Measurements from ENCODE around the gene GPD2. TPM values are rescaled to one million over a fixed set of nuclear protein-coding genes. Genes with fewer than 3 reads are reported as not detected.

Gene GPD2
- polyA plus RNA-seq, 1 donor from 2014 or later, result 3.5 TPM

DNA sequence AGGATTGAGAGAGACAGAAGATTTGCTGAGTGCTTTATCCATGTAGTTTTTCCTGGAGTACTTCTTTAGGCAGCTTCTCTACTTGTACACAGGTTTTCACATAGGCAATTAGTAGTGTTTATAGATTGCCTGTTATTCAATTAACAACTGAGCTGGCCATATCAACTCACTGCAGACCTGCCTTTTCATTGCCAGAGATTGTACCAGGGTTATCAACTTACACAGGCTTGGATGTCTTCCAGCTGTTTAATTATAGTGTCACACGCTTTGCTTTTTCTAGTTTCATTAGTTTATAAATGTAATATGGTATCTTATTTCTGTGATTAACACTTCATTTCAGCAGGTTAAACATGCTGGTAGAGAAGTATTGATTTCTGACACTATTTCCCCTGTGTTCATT, 125.9 kb downstream of the GPD2 start:
- no peaks in the 10 kb centered on the region for H3K27me3 ChIP-seq (ENCODE audit: insufficient read depth, low read depth, low read length)
- H3K9me3 ChIP-seq (ENCODE audit: low read length), result no peaks in the 10 kb centered on the region
- no peak overlapping the region for H3K4me3 ChIP-seq (ENCODE audit: low read length)
- no peaks in the 10 kb centered on the region for H3K79me2 ChIP-seq (replicated peaks; ENCODE audit: insufficient read depth, low read length)
- no peak overlapping the region for H2AFZ ChIP-seq (ENCODE audit: low read depth, low read length)
- H3K4me2 ChIP-seq (ENCODE audit: low read length), result no peak overlapping the region
- no peaks in the 10 kb centered on the region for H3F3A ChIP-seq (ENCODE audit: insufficient read depth, low read length, poor library complexity, severe bottlenecking)
- H3K9ac ChIP-seq (ENCODE audit: low read length), result no peak overlapping the region
- no peaks in the 10 kb centered on the region for H4K20me1 ChIP-seq (ENCODE audit: insufficient read depth)
- no peaks in the 10 kb centered on the region for H3K36me3 ChIP-seq (ENCODE audit: insufficient read depth, low read length)
- no peak overlapping the region for H3K27ac ChIP-seq (ENCODE audit: low read length)
- TF ChIP-seq RAD21 (conservative IDR thresholded peaks at IDR 0.05) (no peak), EP300 (conservative IDR thresholded peaks at IDR 0.05; ENCODE audit: poor library complexity, severe bottlenecking) (no peak), SMC3 (conservative IDR thresholded peaks at IDR 0.05; ENCODE audit: poor library complexity) (no peak), TAF1 (IDR thresholded peaks at IDR 0.05; ENCODE audit: low read depth) (no peak), POLR2AphosphoS5 (IDR thresholded peaks at IDR 0.05) (no peak)
- H3K9me2 ChIP-seq (ENCODE audit: insufficient read depth, low read length), result no peaks in the 10 kb centered on the region

DNA sequence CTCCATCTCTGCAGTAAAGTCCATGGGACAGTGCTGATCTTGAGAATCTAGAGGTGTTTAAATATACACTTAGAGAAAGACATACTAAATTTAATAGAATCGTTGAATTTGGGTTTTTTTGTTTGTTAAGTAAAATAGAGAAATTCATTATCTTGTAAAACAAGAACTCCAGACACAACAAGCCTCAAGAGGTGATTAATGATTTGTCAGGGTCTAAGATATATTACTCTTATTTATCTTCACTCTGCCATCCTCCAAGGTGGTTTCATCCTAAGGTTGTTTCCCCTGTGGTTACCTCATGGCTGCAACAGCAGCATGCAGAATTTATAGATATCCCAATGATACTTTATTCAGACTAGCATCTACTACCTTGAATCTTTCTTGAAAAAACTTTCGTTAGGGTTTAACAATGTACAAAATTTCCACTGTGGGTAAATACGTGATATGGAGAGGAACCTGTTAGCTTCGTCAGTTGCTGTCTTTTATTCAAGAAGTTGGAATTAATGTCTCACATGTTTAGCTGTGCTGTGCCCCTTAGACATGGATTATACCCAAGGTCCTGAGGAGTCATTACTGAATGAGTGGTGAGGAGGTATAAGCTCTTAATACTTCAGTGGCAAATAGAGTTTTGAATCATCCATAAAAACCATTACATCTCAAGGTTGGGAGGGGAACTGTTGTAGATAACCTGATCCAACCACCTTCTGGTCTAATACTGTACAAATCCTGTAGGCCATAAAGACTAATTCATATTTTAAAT, 128.0 kb downstream of the GPD2 start:
- H3K9ac ChIP-seq (ENCODE audit: low read length), result no peak overlapping the region
- no peaks in the 10 kb centered on the region for H3K27me3 ChIP-seq (ENCODE audit: insufficient read depth, low read depth, low read length)
- no peak for TF ChIP-seq RAD21 (conservative IDR thresholded peaks at IDR 0.05)
- no peak for TF ChIP-seq EZH2 (IDR thresholded peaks at IDR 0.05; ENCODE audit: borderline replicate concordance, insufficient read depth, low read length, poor library complexity, severe bottlenecking)
- H3K9me2 ChIP-seq (ENCODE audit: insufficient read depth, low read length), result no peaks in the 10 kb centered on the region
- H3K4me2 ChIP-seq (ENCODE audit: low read length), result no peak overlapping the region
- H3F3A ChIP-seq (ENCODE audit: insufficient read depth, low read length, poor library complexity, severe bottlenecking), result no peaks in the 10 kb centered on the region
- no peaks in the 10 kb centered on the region for H4K20me1 ChIP-seq (ENCODE audit: insufficient read depth)
- H3K79me2 ChIP-seq (replicated peaks; ENCODE audit: insufficient read depth, low read length), result no peaks in the 10 kb centered on the region
- no peak overlapping the region for H2AFZ ChIP-seq (ENCODE audit: low read depth, low read length)
- H3K9me3 ChIP-seq (ENCODE audit: low read length), result no peaks in the 10 kb centered on the region
- no peak overlapping the region for H3K4me3 ChIP-seq (ENCODE audit: low read length)
- H3K36me3 ChIP-seq (ENCODE audit: insufficient read depth, low read length), result no peaks in the 10 kb centered on the region
- H3K27ac ChIP-seq (ENCODE audit: low read length), result no peak overlapping the region

DNA sequence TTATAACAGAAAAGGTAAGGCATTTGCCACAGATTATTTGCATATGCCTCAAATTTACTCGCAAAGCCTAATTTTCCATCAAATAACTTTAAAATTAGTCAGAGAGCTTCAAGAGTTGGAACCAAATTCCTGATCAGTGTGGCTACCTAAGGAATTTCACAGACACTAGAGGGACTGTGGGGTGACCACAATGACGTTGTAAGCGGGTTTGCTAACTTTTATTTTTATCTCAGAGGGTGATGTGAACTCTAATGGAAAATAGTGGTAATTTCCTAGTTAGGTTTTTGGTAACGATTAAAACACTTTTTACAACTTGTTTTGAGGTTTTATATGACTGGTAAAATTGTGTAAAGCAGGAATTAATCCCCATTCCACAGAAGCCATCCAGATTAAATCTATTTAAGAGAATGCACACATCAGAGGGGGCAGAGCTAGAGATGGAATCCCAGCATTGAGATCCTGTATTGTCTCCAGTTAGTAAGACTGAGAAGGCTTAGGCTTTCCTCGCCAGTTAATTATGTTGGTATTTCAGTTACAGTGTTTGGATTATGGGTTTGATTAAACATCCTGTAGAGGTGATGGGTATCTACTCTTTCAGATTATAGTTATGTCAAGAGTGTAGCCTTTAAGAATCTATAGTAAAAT, 129.0 kb downstream of the GPD2 start:
- Histone ChIP-seq H3K9ac (ENCODE audit: low read length) (no peak overlapping the region), H3F3A (ENCODE audit: insufficient read depth, low read length, poor library complexity, severe bottlenecking) (no peaks in the 10 kb centered on the region), H3K9me2 (ENCODE audit: insufficient read depth, low read length) (no peaks in the 10 kb centered on the region), H3K27me3 (ENCODE audit: insufficient read depth, low read depth, low read length) (no peaks in the 10 kb centered on the region), H2AFZ (ENCODE audit: low read depth, low read length) (no peak overlapping the region), H3K79me2 (replicated peaks; ENCODE audit: insufficient read depth, low read length) (no peaks in the 10 kb centered on the region), H3K4me3 (ENCODE audit: low read length) (no peak overlapping the region), H3K36me3 (ENCODE audit: insufficient read depth, low read length) (no peaks in the 10 kb centered on the region), H3K27ac (ENCODE audit: low read length) (no peak overlapping the region), H3K4me2 (ENCODE audit: low read length) (no peak overlapping the region), H4K20me1 (ENCODE audit: insufficient read depth) (no peaks in the 10 kb centered on the region), H3K9me3 (ENCODE audit: low read length) (no peaks in the 10 kb centered on the region)
- TF ChIP-seq MXI1 (conservative IDR thresholded peaks at IDR 0.05; ENCODE audit: poor library complexity, severe bottlenecking) (no peak), TAF1 (IDR thresholded peaks at IDR 0.05; ENCODE audit: low read depth) (no peak), RAD21 (conservative IDR thresholded peaks at IDR 0.05) (no peak), SMC3 (conservative IDR thresholded peaks at IDR 0.05; ENCODE audit: poor library complexity) (no peak), POLR2AphosphoS5 (IDR thresholded peaks at IDR 0.05) (no peak), EP300 (conservative IDR thresholded peaks at IDR 0.05; ENCODE audit: poor library complexity, severe bottlenecking) (no peak), EZH2 (IDR thresholded peaks at IDR 0.05; ENCODE audit: borderline replicate concordance, insufficient read depth, low read length, poor library complexity, severe bottlenecking) (no peak)
- TF ChIP-seq, protein P1, sequence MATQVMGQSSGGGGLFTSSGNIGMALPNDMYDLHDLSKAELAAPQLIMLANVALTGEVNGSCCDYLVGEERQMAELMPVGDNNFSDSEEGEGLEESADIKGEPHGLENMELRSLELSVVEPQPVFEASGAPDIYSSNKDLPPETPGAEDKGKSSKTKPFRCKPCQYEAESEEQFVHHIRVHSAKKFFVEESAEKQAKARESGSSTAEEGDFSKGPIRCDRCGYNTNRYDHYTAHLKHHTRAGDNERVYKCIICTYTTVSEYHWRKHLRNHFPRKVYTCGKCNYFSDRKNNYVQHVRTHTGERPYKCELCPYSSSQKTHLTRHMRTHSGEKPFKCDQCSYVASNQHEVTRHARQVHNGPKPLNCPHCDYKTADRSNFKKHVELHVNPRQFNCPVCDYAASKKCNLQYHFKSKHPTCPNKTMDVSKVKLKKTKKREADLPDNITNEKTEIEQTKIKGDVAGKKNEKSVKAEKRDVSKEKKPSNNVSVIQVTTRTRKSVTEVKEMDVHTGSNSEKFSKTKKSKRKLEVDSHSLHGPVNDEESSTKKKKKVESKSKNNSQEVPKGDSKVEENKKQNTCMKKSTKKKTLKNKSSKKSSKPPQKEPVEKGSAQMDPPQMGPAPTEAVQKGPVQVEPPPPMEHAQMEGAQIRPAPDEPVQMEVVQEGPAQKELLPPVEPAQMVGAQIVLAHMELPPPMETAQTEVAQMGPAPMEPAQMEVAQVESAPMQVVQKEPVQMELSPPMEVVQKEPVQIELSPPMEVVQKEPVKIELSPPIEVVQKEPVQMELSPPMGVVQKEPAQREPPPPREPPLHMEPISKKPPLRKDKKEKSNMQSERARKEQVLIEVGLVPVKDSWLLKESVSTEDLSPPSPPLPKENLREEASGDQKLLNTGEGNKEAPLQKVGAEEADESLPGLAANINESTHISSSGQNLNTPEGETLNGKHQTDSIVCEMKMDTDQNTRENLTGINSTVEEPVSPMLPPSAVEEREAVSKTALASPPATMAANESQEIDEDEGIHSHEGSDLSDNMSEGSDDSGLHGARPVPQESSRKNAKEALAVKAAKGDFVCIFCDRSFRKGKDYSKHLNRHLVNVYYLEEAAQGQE (IDR thresholded peaks at IDR 0.05; ENCODE audit: borderline replicate concordance), result no peak
- TF ChIP-seq, protein P2, sequence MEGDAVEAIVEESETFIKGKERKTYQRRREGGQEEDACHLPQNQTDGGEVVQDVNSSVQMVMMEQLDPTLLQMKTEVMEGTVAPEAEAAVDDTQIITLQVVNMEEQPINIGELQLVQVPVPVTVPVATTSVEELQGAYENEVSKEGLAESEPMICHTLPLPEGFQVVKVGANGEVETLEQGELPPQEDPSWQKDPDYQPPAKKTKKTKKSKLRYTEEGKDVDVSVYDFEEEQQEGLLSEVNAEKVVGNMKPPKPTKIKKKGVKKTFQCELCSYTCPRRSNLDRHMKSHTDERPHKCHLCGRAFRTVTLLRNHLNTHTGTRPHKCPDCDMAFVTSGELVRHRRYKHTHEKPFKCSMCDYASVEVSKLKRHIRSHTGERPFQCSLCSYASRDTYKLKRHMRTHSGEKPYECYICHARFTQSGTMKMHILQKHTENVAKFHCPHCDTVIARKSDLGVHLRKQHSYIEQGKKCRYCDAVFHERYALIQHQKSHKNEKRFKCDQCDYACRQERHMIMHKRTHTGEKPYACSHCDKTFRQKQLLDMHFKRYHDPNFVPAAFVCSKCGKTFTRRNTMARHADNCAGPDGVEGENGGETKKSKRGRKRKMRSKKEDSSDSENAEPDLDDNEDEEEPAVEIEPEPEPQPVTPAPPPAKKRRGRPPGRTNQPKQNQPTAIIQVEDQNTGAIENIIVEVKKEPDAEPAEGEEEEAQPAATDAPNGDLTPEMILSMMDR (IDR thresholded peaks at IDR 0.05; ENCODE audit: poor library complexity, severe bottlenecking), result no peak
